CD4-positive, alpha-beta T cell (primary cell): ENCODE measurements around the gene RRAD. TPM values are rescaled to one million over a fixed set of nuclear protein-coding genes. Genes with fewer than 3 reads are reported as not detected.
A peak's percentile ranks its signal among the peaks of the same experiment; 100 is the strongest.
"Not testable (repeated sequence)": the region's sequence is repeated elsewhere in the genome, so short reads cannot be mapped to it uniquely, and the experiment has no call there.

Experiments used
- ATAC-seq: fragments of 200-7000 bp; cut with Tn5 transposase; one replicate; pipeline ENCODE4 v1.10.0; 2022; ENCODE audit warnings: mild to moderate bottlenecking; ENCODE audit not compliant: poor library complexity
- CTCF ChIA-PET: fragments of 350-600 bp; sonication (Branson Sonifier 250); formaldehyde crosslinking; loops from one replicate; lab custom pipeline; 2021; ENCODE audit warnings: antibody characterized with exemption, inconsistent platforms; lab: Charles Lee
- POLR2A ChIA-PET: fragments of 350-600 bp; sonication (Branson Sonifier 250); formaldehyde crosslinking; loops from one replicate; lab custom pipeline; 2021; ENCODE audit warnings: antibody characterized with exemption, inconsistent platforms; lab: Charles Lee
- DNase-seq, 14 experiments: peaks; one replicate each; pipeline ENCODE4 v3.0.0-alpha.2; 2013 to 2020; ENCODE audit warnings: mixed read lengths in 2 of 14
- H3K27ac ChIP-seq, 2 donors: one replicate each; pipeline versions ENCODE4 v1.5.1 to v1.7.0; 2013; ENCODE audit warnings: low read length in 2 of 2, low read depth in 1 of 2, mild to moderate bottlenecking in 1 of 2
- H3K27me3 ChIP-seq, 2 experiments: 1 replicate in 1 of 2; 2 replicates in 1 of 2; pipeline versions ENCODE4 v1.6.1 to v1.7.0; 2013; ENCODE audit warnings: low read length in 2 of 2, control low read depth in 1 of 2, mild to moderate bottlenecking in 1 of 2, moderate library complexity in 1 of 2; ENCODE audit not compliant: insufficient read depth in 2 of 2, control insufficient read depth in 1 of 2
- H3K36me3 ChIP-seq: one replicate; pipeline ENCODE4 v1.6.1; 2013; ENCODE audit warnings: low read length, control low read depth; ENCODE audit not compliant: insufficient read depth
- H3K4me1 ChIP-seq: one replicate; pipeline ENCODE4 v1.6.1; 2013; ENCODE audit warnings: low read length, control low read depth; ENCODE audit not compliant: insufficient read depth
- H3K4me3 ChIP-seq: one replicate; pipeline ENCODE4 v1.5.1; 2013; ENCODE audit warnings: mild to moderate bottlenecking, low read length, moderate library complexity
- H3K9me3 ChIP-seq, 2 experiments: 1 replicate in 1 of 2; 2 replicates in 1 of 2; pipeline versions ENCODE4 v1.6.1 to v1.7.0; 2013; ENCODE audit warnings: low read length in 2 of 2, mild to moderate bottlenecking in 2 of 2, control low read depth in 1 of 2, moderate library complexity in 1 of 2; ENCODE audit not compliant: control insufficient read depth in 1 of 2, insufficient read depth in 1 of 2
- H3K27ac Mint-ChIP-seq: one replicate; pipeline ENCODE4 v1.8.0; 2020; ENCODE audit warnings: mixed read lengths
- H3K27me3 Mint-ChIP-seq: one replicate; pipeline ENCODE4 v1.8.0; 2021; ENCODE audit warnings: mixed read lengths
- H3K36me3 Mint-ChIP-seq: one replicate; pipeline ENCODE4 v1.8.0; 2021; ENCODE audit warnings: low read depth, mixed read lengths
- H3K4me1 Mint-ChIP-seq: one replicate; pipeline ENCODE4 v1.8.0; 2021; ENCODE audit warnings: low read depth, mixed read lengths
- H3K4me3 Mint-ChIP-seq: one replicate; pipeline ENCODE4 v1.8.0; 2020; ENCODE audit warnings: mild to moderate bottlenecking, mixed read lengths
- H3K9me3 Mint-ChIP-seq: one replicate; pipeline ENCODE4 v1.8.0; 2020; ENCODE audit warnings: mixed read lengths
- intact Hi-C, 2 experiments: fragments of 100-400 bp; cut with DNase I in 1 of 2; cut with micrococcal nuclease in 1 of 2; formaldehyde crosslinking; loops; one replicate each; pipeline versions ENCODE4 v1.15.1 to v1.9.0; 2023 to 2025; cut with DNase I, micrococcal nuclease
- total RNA-seq, 174 experiments: library from RNA in 2 of 174; stranded (reverse) in 2 of 174; gene quantifications; one replicate each; pipeline ENCODE4 v1.2.3 and lab custom pipeline; 2021 to 2026
- TF ChIP-seq, protein P1 (sequence below): fragments of 200-600 bp; IDR thresholded peaks from one replicate; pipeline ENCODE4 v1.8.0; 2022; ENCODE audit warnings: antibody characterized with exemption, mild to moderate bottlenecking

Gene RRAD
- total RNA-seq, 2 experiments from 2014 or later, result 0.28 to 0.49 TPM

DNA sequence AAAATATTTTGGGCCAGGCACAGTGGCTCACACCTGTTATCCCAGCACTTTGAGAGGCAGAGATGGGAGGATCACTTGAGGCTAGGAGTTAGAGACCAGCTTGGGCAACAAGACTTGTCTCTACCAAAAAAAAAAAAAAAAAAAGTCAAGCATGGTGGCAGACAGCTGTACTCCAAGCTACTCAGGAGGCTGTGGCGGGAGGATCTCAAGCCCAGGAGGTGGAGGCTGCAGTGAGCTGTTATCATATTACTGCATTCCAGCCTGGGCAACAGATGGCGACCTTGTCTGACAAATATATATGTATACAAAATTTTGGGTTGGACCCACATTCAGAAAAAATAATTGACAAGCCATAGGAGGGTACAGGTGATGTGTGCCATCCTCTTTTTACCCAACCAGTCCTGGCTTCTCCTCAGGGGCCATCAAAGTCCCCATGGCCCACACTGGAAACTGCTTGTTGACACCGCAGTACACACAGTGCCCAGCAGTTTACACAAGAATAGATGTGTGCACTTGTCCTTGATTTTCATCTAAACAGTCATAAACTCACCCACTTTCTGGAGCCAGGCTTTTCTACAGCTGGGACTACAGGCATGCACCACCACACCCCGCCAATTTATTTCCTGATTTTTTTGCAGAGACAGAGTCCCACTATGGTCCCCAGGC is 11.7 kb upstream of the RRAD start:
- POLR2A ChIA-PET, result no interaction called here
- intact Hi-C loops, result no loop called here
- TF ChIP-seq, protein P1, sequence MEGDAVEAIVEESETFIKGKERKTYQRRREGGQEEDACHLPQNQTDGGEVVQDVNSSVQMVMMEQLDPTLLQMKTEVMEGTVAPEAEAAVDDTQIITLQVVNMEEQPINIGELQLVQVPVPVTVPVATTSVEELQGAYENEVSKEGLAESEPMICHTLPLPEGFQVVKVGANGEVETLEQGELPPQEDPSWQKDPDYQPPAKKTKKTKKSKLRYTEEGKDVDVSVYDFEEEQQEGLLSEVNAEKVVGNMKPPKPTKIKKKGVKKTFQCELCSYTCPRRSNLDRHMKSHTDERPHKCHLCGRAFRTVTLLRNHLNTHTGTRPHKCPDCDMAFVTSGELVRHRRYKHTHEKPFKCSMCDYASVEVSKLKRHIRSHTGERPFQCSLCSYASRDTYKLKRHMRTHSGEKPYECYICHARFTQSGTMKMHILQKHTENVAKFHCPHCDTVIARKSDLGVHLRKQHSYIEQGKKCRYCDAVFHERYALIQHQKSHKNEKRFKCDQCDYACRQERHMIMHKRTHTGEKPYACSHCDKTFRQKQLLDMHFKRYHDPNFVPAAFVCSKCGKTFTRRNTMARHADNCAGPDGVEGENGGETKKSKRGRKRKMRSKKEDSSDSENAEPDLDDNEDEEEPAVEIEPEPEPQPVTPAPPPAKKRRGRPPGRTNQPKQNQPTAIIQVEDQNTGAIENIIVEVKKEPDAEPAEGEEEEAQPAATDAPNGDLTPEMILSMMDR, result no peak
- H3K4me3 ChIP-seq, result no peak overlapping the region
- ATAC-seq, result no peak
- Mint-ChIP-seq H3K9me3 (no peaks in the 10 kb centered on the region), H3K4me3 (peak overlapping the region; percentile 98), H3K27ac (peak overlapping the region; percentile 97), H3K27me3 (no peaks in the 10 kb centered on the region), H3K4me1 (peaks cover 57% of the 10 kb centered on the region), H3K36me3 (peaks cover 83% of the 10 kb centered on the region)
- H3K36me3 ChIP-seq, result peaks cover 47% of the 10 kb centered on the region
- DNase-seq, result no peak
- no peaks in the 10 kb centered on the region for H3K27me3 ChIP-seq
- H3K27ac ChIP-seq, result no peak overlapping the region
- CTCF ChIA-PET, result interaction anchor here (1.2 kb wide), 1 partner anchor 17 kb away, joined by 3 read pairs; no protein-coding TSS in a partner anchor
- no peaks in the 10 kb centered on the region for H3K9me3 ChIP-seq
- H3K4me1 ChIP-seq, result peaks cover 46% of the 10 kb centered on the region

GRCh38 chr16:66936462-66936861 is 11.1 kb upstream of the RRAD start:
- Histone ChIP-seq H3K27ac (no peak overlapping the region), H3K36me3 (peaks cover 45% of the 10 kb centered on the region), H3K27me3 (no peaks in the 10 kb centered on the region), H3K4me1 (peaks cover 48% of the 10 kb centered on the region), H3K9me3 (no peaks in the 10 kb centered on the region), H3K4me3 (no peak overlapping the region)
- H3K9me3 Mint-ChIP-seq, result no peaks in the 10 kb centered on the region
- TF ChIP-seq, protein P1, result no peak
- ATAC-seq (no peak), DNase-seq (no peak)
- intact Hi-C loops, result no loop called here
- H3K27me3 Mint-ChIP-seq, result no peaks in the 10 kb centered on the region
- H3K4me3 Mint-ChIP-seq, result peak overlapping the region; percentile 98
- peaks cover 83% of the 10 kb centered on the region for H3K36me3 Mint-ChIP-seq
- CTCF ChIA-PET, result interaction anchor here (1.2 kb wide), 1 partner anchor 18 kb away, joined by 3 read pairs; no protein-coding TSS in a partner anchor
- H3K4me1 Mint-ChIP-seq, result peaks cover 62% of the 10 kb centered on the region
- POLR2A ChIA-PET, result no interaction called here
- H3K27ac Mint-ChIP-seq, result peak overlapping the region; percentile 97

DNA sequence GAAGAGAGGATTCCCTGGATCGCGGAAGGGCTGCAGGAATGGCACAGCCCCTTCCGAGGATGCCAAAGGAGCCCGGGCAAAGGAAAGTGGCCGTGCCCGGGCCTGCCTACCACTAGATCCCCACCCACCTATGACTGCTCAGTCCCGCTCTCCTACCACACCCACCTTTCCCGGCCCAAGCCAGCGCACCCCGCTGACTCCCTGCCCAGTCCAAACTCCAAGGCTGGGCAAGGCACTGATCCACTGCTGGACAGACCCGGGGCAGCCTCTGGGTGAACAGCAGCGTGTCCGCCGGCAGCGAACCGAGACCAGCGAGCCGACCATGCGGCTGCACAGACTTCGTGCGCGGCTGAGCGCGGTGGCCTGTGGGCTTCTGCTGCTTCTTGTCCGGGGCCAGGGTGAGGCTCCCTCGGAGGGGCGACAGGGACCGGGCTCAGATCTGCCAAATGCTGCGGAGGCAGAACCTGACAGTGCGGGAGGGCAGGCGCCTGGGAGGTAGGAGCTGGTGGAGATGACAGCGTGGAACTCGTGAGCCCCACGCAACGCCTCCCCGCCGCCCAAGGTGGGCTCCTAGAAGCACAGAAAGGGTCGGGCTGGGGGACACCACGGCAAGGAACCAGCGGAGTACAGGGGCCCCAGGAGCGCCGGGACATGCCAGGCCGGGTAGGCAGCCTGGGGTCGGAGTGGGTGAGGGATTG is 10.1 kb upstream of the RRAD start, which contains the start of gene CES2:
CES2 (plus strand) TSS at position 203 of the 698 bp plus-strand sequence; CDS start at position 323, 120 bp downstream.
- ChIA-PET POLR2A (interaction anchor here (2.4 kb wide), 1 partner anchor 55 kb away, joined by 8 read pairs; the partner anchor contains the start of gene PDP2), CTCF (interaction anchor here (1.2 kb wide), 1 partner anchor 19 kb away, joined by 3 read pairs; no protein-coding TSS in a partner anchor)
- Histone ChIP-seq H3K4me3 (peak within 1 kb of the TSS; percentile 100), H3K9me3 (no peaks in the 10 kb centered on the region), H3K27me3 (no peaks in the 10 kb centered on the region), H3K27ac (peak within 1 kb of the TSS; percentile 72 to 78), H3K4me1 (peaks cover 48% of the 10 kb centered on the region), H3K36me3 (peaks cover 38% of the 10 kb centered on the region)
- TF ChIP-seq, protein P1, result no peak
- H3K27me3 Mint-ChIP-seq, result no peaks in the 10 kb centered on the region
- no peaks in the 10 kb centered on the region for H3K9me3 Mint-ChIP-seq
- H3K36me3 Mint-ChIP-seq, result peaks cover 78% of the 10 kb centered on the region
- DNase-seq (no peak), ATAC-seq (no peak)
- peaks cover 62% of the 10 kb centered on the region for H3K4me1 Mint-ChIP-seq
- H3K4me3 Mint-ChIP-seq, result peak within 1 kb of the TSS; percentile 98
- peak within 1 kb of the TSS; percentile 97 for H3K27ac Mint-ChIP-seq
- intact Hi-C loops, result no loop called here

- DNase-seq, result peak in 1 of 14 experiments; percentile 29
- H3K9me3 ChIP-seq, ATAC-seq, H3K9me3 Mint-ChIP-seq, H3K27me3 ChIP-seq, H3K27me3 Mint-ChIP-seq: not testable (repeated sequence)
- CTCF ChIA-PET, result interaction anchor here (1.8 kb wide), 1 partner anchor 40 kb away, joined by 4 read pairs; no protein-coding TSS in a partner anchor
- Mint-ChIP-seq H3K27ac (peak overlapping the region; percentile 97), H3K36me3 (peaks cover 75% of the 10 kb centered on the region), H3K4me3 (peak overlapping the region; percentile 98), H3K4me1 (peaks cover 62% of the 10 kb centered on the region)
- peaks cover 48% of the 10 kb centered on the region for H3K4me1 ChIP-seq
- H3K4me3 ChIP-seq, result peak overlapping the region; percentile 100
- POLR2A ChIA-PET, result interaction anchor here (0.6 to 2.4 kb wide), 3 partner anchors 55 to 292 kb away, joined by 3 to 8 read pairs (median 4); partner anchors contain the start of genes MATCAP1, PDP2 and TMEM208
- H3K27ac ChIP-seq, result peak overlapping the region; percentile 72 to 78
- H3K36me3 ChIP-seq, result peaks cover 32% of the 10 kb centered on the region
- intact Hi-C loops, result loop anchor here in 1 of 2 experiments (5.0 kb wide), 3 partner anchors 53 to 257 kb away; partner anchors contain the start of genes DYNC1LI2, E2F4, EXOC3L1 and PDP2
These were observed 9.5 kb upstream of the RRAD start for GRCh38 chr16:66934839-66935313.
